GM18951 (cell line): ENCODE data around the gene HYI.

Experiments
- POLR2A ChIP-seq: IDR thresholded peaks from 4 replicates; pipeline ENCODE4 v1.6.1; 2011; ENCODE audit warnings: mild to moderate bottlenecking; ENCODE audit not compliant: insufficient read length, insufficient read depth; ENCODE audit errors: extremely low read depth
- in situ Hi-C: fragments of 300-500 bp; cut with MboI; formaldehyde crosslinking; loops from one replicate; pipeline ENCODE4 v1.12.0; 2022; ENCODE audit warnings: low sequenced_read_pairs, mixed read lengths, inconsistent platforms; ENCODE audit not compliant: unreplicated experiment

HYI gene

GRCh38 chr1:43445606-43446387 is 7.9 kb downstream of the HYI start:
- in situ Hi-C loops = no loop called here
- no peak for TF ChIP-seq POLR2A

- in situ Hi-C loops = no loop called here
- TF ChIP-seq POLR2A = no peak
These were observed 8.9 kb downstream of the HYI start for GRCh38 chr1:43444836-43445235.

- in situ Hi-C loops = no loop called here
- TF ChIP-seq POLR2A = no peak
These were observed 9.4 kb downstream of the HYI start for GRCh38 chr1:43444151-43444828.

- in situ Hi-C loops = no loop called here
- TF ChIP-seq POLR2A = no peak
These were observed 10.4 kb downstream of the HYI start for GRCh38 chr1:43443197-43443946.

GRCh38 chr1:43442756-43443155 is 11.0 kb downstream of the HYI start:
- in situ Hi-C loops = no loop called here
- no peak for TF ChIP-seq POLR2A

- in situ Hi-C loops = no loop called here
- TF ChIP-seq POLR2A = no peak
These were observed 11.7 kb downstream of the HYI start for GRCh38 chr1:43441894-43442637.

GRCh38 chr1:43441166-43441893 is 12.4 kb downstream of the HYI start:
- no peak for TF ChIP-seq POLR2A
- in situ Hi-C loops = no loop called here

- TF ChIP-seq POLR2A = no peak
- in situ Hi-C loops = no loop called here
These were observed 13.4 kb downstream of the HYI start for GRCh38 chr1:43440358-43440757.

- in situ Hi-C loops = no loop called here
- TF ChIP-seq POLR2A = no peak
These were observed 13.9 kb downstream of the HYI start for GRCh38 chr1:43439781-43440180.

- in situ Hi-C loops = no loop called here
- no peak for TF ChIP-seq POLR2A
These were observed 14.7 kb downstream of the HYI start for GRCh38 chr1:43438953-43439581.

- no peak for TF ChIP-seq POLR2A
- in situ Hi-C loops = no loop called here
These were observed 15.2 kb downstream of the HYI start for GRCh38 chr1:43438576-43438952.

GRCh38 chr1:43438006-43438405 is 15.7 kb downstream of the HYI start:
- in situ Hi-C loops = no loop called here
- no peak for TF ChIP-seq POLR2A
